ENCODE results near the gene RPL21. TPM values are rescaled to one million over a fixed set of nuclear protein-coding genes. Genes with fewer than 3 reads are reported as not detected.
A peak's percentile ranks its signal among the peaks of the same experiment; 100 is the strongest.
"Not testable (repeated sequence)": the region's sequence is repeated elsewhere in the genome, so short reads cannot be mapped to it uniquely, and the experiment has no call there.

Gene RPL21
- 1,000 to 10,000 TPM in 5 of 10 donors, 100 to 1,000 TPM in 5; 674 to 1,393 (median 990) TPM for polyA plus RNA-seq (ENCODE audit: insufficient read length in 10 of 10)
- long read RNA-seq, donor 1, transcript RPL21-202 (6 exons, 815 nt) = major isoform, 35 of 42 reads
- long read RNA-seq, donor 1, partial matches to known transcripts = 0 of 42 reads
- long read RNA-seq, donor 1, other reads (novel, unspliced or antisense) = 0 of 42 reads
- long read RNA-seq, donor 2, transcript RPL21-202 (6 exons, 815 nt) = major isoform, 29 of 47 reads
- long read RNA-seq, donor 2, partial matches to known transcripts = 6 of 47 reads
- long read RNA-seq, donor 2, other reads (novel, unspliced or antisense) = 0 of 47 reads
- long read RNA-seq, donor 3 = 0 reads
- long read RNA-seq, donor 4, transcript RPL21-202 (6 exons, 815 nt) = major isoform, 19 of 29 reads
- long read RNA-seq, donor 4, partial matches to known transcripts = 0 of 29 reads
- long read RNA-seq, donor 4, other reads (novel, unspliced or antisense) = 0 of 29 reads
- long read RNA-seq, donor 5, transcript RPL21-202 (6 exons, 815 nt) = major isoform, 45 of 65 reads
- long read RNA-seq, donor 5, partial matches to known transcripts = 14 of 65 reads
- long read RNA-seq, donor 5, other reads (novel, unspliced or antisense) = 0 of 65 reads
- long read RNA-seq, donor 6, transcript RPL21-202 (6 exons, 815 nt) = major isoform, 29 of 47 reads
- long read RNA-seq, donor 6, partial matches to known transcripts = 7 of 47 reads
- long read RNA-seq, donor 6, other reads (novel, unspliced or antisense) = 0 of 47 reads
- long read RNA-seq, donor 7, transcript RPL21-202 (6 exons, 815 nt) = major isoform, 22 of 29 reads
- long read RNA-seq, donor 7, partial matches to known transcripts = 0 of 29 reads
- long read RNA-seq, donor 7, other reads (novel, unspliced or antisense) = 0 of 29 reads
- long read RNA-seq, donor 8, transcript RPL21-202 (6 exons, 815 nt) = major isoform, 17 of 23 reads
- long read RNA-seq, donor 8, partial matches to known transcripts = 0 of 23 reads
- long read RNA-seq, donor 8, other reads (novel, unspliced or antisense) = 0 of 23 reads
- long read RNA-seq, donor 9, transcript RPL21-202 (6 exons, 815 nt) = major isoform, 6 of 7 reads
- long read RNA-seq, donor 9, partial matches to known transcripts = 0 of 7 reads
- long read RNA-seq, donor 9, other reads (novel, unspliced or antisense) = 0 of 7 reads

GRCh38 chr13:27251166-27252091, at the start of gene RPL21:
Gene RPL21, plus strand, starts transcription at chr13:27251558. Its CDS starts 2,219 bp downstream, at chr13:27253777.
- peak; percentile 97 to 99 (median 98) for DNase-seq

DNA sequence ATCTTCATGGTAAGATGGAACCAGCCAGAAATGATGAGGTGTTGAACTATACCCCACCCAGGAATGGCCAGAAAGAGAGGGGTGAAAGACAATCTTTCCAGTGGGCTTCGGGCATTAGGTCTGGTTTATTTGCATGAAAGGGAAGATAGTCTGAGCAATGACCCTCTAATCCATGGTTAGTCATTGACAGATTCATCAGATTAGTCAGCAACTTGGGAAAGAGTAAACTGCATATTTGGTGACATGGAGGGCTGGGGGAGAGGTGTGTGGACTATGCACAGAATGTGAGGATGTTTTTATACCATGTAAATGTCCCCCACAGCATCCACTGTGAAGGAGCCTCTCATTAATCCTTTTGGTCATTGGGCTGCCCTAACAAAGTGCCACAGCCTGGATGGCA, 49.7 kb upstream of the RPL21 start:
- DNase-seq = no peak

DNA sequence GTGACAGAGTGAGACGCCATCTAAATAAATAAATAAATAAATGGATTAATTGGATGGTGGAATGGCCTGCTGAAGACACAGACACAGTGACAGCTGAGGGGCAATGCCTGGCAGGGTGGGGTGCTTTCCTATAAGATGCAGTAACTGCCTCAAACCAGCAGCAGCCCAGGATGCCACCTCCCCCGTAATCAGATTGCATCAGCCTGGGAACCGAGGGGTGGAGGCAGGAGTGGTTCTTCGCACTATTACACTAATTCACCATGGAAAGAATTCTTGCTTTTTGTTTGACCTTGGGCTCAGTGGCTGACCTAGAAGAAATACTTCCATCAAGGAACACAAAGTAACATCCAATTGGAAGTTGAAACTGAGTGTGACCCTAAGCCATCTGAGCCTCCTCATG, 48.2 kb upstream of the RPL21 start:
- DNase-seq = no peak

GRCh38 chr13:27203854-27204253, 47.5 kb upstream of the RPL21 start:
- DNase-seq = no peak

GRCh38 chr13:27208514-27208913, 42.8 kb upstream of the RPL21 start:
- DNase-seq = no peak

- no peak for DNase-seq
These were observed 40.1 kb upstream of the RPL21 start for GRCh38 chr13:27211271-27211670.

GRCh38 chr13:27211771-27212364, 39.5 kb upstream of the RPL21 start:
- peak in 1 of 3 donors; percentile 15 for DNase-seq

- not testable (repeated sequence) for DNase-seq
These were observed 38.0 kb upstream of the RPL21 start for GRCh38 chr13:27213386-27213785.

- DNase-seq = not testable (repeated sequence)
These were observed 33.6 kb upstream of the RPL21 start for GRCh38 chr13:27217791-27218190.

GRCh38 chr13:27218861-27219260, 32.5 kb upstream of the RPL21 start:
- DNase-seq = not testable (repeated sequence)

DNA sequence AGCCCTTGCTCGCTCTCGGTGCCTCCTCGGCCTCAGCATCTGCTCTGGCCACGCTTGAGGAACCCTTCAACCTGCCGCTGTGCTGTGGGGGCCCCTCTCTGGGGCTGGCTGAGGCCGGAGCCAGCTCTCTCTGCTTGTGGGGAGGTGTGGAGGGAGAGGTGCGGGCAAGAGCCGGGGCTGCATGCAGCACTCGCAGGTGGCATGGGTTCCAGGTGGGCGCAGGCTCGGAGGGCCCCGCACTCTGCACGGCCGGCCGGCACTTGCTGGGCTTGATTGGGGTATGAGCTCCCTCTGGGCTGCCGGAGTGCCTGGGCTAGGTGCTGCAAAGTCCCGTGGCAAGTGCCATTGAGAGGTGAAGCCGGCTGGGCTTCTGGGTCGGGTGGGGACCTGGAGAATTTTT, 31.7 kb upstream of the RPL21 start:
- no peak for DNase-seq

GRCh38 chr13:27222100-27222499, 29.3 kb upstream of the RPL21 start:
- not testable (repeated sequence) for DNase-seq

GRCh38 chr13:27226991-27227390, 24.4 kb upstream of the RPL21 start:
- no peak for DNase-seq

DNA sequence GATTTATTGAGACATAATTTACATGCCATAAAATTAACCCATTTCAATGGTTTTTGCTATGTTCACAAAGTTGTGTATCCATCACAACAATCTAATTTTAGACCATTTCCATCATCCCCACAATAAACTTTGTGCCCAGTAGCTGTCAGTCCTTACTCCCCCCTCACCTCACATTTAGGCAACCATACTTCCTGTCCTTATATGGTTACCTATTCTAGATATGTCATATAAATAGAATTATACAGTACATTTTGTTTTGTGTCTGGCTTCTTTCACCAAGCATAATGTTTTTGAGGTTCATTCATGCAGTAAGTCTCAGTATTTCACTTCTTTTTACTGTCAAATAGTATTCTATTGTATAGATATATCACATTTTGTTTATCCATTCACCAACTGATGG, 23.2 kb upstream of the RPL21 start:
- DNase-seq = no peak

DNA sequence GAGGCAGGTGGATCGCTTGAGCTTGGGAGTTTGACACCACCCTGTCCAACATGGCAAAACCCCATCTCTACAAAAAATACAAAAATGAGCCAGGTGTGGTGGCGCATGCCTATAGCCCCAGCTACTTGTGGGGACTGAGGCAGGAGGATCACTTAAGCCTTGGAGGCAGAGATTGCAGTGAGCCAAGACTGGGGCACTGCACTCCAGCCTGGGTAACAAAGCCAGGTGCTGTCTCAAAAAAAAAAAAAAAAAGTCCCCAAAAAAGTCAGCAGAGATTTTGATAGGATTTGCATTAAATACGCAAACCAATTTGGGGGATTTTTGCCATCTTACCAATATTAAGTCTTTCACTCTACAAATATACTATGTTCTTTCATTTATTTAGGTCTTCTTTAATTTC, 21.7 kb upstream of the RPL21 start:
- DNase-seq = no peak

GRCh38 chr13:27233964-27234363, 17.4 kb upstream of the RPL21 start:
- DNase-seq = no peak

- DNase-seq = no peak
These were observed 14.9 kb upstream of the RPL21 start for GRCh38 chr13:27236478-27236877.

- DNase-seq = no peak
These were observed 8.7 kb upstream of the RPL21 start for GRCh38 chr13:27242702-27243101.

GRCh38 chr13:27245610-27246009, 5.7 kb upstream of the RPL21 start:
- no peak for DNase-seq

DNA sequence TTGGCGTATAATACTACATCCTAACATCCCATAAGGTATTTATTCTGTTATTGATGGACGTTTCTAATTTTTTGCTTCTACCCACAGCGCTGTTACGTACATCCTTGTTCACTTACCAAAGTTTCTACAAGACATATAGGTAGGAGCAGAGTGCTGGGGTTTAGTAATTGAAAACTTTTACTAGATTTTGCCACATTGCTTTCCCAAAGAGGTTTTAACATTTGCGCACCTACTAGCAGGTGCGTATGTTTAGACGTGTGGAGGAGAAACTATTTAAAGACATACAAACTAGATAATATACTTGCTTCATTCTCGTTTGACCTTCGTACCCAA, 559 bp upstream of the RPL21 start:
- no peak for DNase-seq

DNA sequence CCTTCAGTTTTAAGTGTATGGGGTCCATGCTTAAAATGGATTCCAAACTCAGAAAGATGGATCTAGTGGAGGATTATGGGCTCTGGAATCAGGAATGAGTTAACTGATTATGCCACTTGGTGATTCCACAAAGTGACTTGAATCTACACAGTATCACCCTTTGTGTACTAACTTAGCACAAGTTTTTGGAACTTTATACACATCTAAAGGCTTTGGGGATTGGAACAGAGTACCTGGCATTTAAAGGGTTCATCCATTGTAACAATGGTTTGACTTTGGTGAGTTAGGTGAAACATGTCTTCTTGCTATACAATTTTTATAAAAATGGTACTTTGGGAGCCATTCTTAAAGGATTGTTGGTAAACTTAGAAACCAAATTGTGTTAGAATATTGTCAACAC, 1.1 kb downstream of the RPL21 start:
- DNase-seq = no peak

Measured in muscle of back (tissue), 13 donors.